K562 (cell line): ENCODE measurements around the gene PARD6B. TPM values are rescaled to one million over a fixed set of nuclear protein-coding genes. Genes with fewer than 3 reads are reported as not detected.

ENCODE experiments used
- ETS2 ChIP-seq: IDR thresholded peaks from 2 replicates; pipeline ENCODE4 v1.6.1; 2016; ENCODE audit warnings: borderline replicate concordance, missing genetic modification characterization, mild to moderate bottlenecking, moderate library complexity, missing compliant biosample characterization; ENCODE audit not compliant: poor library complexity, severe bottlenecking
- FOXA1 ChIP-seq: fragments of 450-650 bp; IDR thresholded peaks from 2 replicates; pipeline ENCODE4 v1.6.1; 2016; ENCODE audit warnings: mild to moderate bottlenecking, borderline replicate concordance
- HMG20A ChIP-seq: fragments of 450-650 bp; formaldehyde crosslinking; conservative IDR thresholded peaks from 2 replicates; pipeline ENCODE4 v1.4.0; 2020; ENCODE audit warnings: mild to moderate bottlenecking, mixed read lengths
- SP2 ChIP-seq: IDR thresholded peaks from 2 replicates; pipeline ENCODE4 v1.6.1; 2011; ENCODE audit warnings: mild to moderate bottlenecking, low read depth, low read length, moderate library complexity; ENCODE audit not compliant: poor library complexity, severe bottlenecking; ENCODE audit errors: extremely low read depth
- ZBTB1 ChIP-seq: sonication (generic); formaldehyde crosslinking; IDR thresholded peaks from 2 replicates; pipeline ENCODE4 v1.8.1; 2023; ENCODE audit warnings: missing genetic modification reagents, low read depth, mild to moderate bottlenecking, borderline replicate concordance
- ZNF507 ChIP-seq: conservative IDR thresholded peaks from 2 replicates; pipeline ENCODE4 v1.6.1; 2017; ENCODE audit warnings: missing genetic modification characterization, missing compliant biosample characterization
- polyA plus RNA-seq, 8 experiments: library from polyadenylated mRNA; depleted of rRNA in 4 of 8; stranded (reverse) in 5 of 8; unstranded in 3 of 8; fragments of >200 nt; fragmentation: Nextera tagmentation in 2 of 8; fragmentation: Illumina TruSeq in 1 of 8; extraction: Ambion mirVana in 2 of 8; extraction: Trizol in 1 of 8; gene quantifications; 2 replicates each; pipeline versions ENCODE4 v1.2.1 to v1.2.3, GENCODE V29; 2011 to 2014; ENCODE audit warnings: inconsistent platforms in 1 of 8, missing spikeins in 1 of 8
- total RNA-seq, 7 experiments: library from RNA; depleted of rRNA in 6 of 7; stranded (reverse); fragments of >200 nt in 6 of 7; fragmentation: Illumina TruSeq in 2 of 7; extraction: Trizol in 2 of 7; gene quantifications; 2 replicates each; pipeline versions ENCODE4 v1.2.1 to v1.2.3, GENCODE V29; 2011 to 2021; ENCODE audit warnings: low replicate concordance in 1 of 7
- TF ChIP-seq, protein P1 (sequence below), 3 experiments: fragments of 200-800 bp in 1 of 3; fragments of 250-450 bp in 1 of 3; fragments of 450-650 bp in 1 of 3; sonication (Bioruptor Pico) in 1 of 3; sonication (Bioruptor generic) in 1 of 3; formaldehyde crosslinking in 1 of 3; IDR thresholded peaks; 2 replicates each; pipeline versions ENCODE4 v1.6.1 to v1.8.0; 2016 to 2022; ENCODE audit warnings: mild to moderate bottlenecking in 2 of 3, missing genetic modification characterization in 2 of 3, missing compliant biosample characterization in 1 of 3, moderate library complexity in 1 of 3
- TF ChIP-seq, protein P2 (sequence below): fragments of 450-650 bp; formaldehyde crosslinking; IDR thresholded peaks from 2 replicates; pipeline ENCODE4 v1.4.0; 2020; ENCODE audit warnings: mild to moderate bottlenecking, moderate library complexity
- TF ChIP-seq, protein P3 (sequence below): fragments of 450-650 bp; IDR thresholded peaks from 2 replicates; pipeline ENCODE4 v1.6.1; 2016; ENCODE audit warnings: borderline replicate concordance
- TF ChIP-seq, protein P4 (sequence below): conservative IDR thresholded peaks from 2 replicates; pipeline ENCODE4 v1.6.1; 2011; ENCODE audit warnings: low read depth, mild to moderate bottlenecking, low read length; ENCODE audit not compliant: control insufficient read depth
- TF ChIP-seq, protein P5 (sequence below): IDR thresholded peaks from 2 replicates; pipeline ENCODE4 v1.6.1; 2014; ENCODE audit warnings: antibody characterized with exemption
- TF ChIP-seq, protein P6 (sequence below): sonication (generic); IDR thresholded peaks from 2 replicates; pipeline ENCODE4 v1.6.1; 2016

PARD6B gene
- total and polyA plus RNA-seq, 9 of the 15 experiments (the other 6 are each of a cell fraction or from before 2014, with no cell fraction given), result 1.7 to 12.3 (median 5.5) TPM

DNA sequence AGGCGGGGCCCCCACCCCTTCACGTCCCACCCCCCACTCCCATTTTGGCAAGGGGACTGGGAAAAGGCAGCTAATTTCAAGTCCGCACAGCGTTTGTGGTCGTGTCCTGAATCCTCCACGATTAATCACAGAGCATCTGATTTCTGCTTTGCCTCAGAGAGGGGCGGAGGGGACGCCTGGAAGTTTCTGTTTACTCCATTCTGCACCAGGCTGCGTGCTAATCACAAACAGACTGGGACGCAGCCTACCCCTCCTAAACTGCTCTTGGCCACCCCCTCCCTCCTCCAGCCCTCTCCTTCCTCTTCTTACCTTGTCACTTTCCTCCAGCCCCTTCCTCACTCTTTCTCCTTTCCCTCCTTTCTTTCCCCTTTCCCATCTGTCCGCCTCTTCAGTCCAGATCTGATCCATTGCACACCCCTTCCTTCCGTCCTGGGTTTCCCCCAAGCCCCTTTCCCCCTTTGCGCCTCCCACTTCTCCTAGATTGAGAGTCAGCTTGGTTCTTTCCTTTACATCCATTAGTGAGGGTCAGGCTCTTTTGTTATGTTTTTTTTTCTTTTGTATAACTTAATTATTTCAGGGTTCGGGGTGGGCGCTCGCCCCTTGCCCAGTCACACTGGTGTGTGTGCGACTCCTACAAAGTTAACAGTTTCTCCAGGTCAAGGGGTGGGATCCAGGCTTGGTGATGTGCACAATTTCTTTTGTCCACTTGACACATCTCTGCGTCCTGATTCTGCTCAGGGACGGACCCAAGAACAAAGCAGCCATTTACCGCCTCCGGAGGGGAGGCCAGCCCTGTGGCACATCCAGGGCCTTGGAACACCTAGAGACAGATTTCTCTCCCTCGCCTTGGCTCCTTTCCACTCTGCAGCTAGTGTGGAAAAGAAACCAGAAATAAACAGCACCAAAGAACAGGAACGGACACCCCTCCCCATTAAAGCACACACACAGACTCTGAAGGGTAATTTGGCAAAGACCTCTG, 39.5 kb upstream of the PARD6B start (continued):
- TF ChIP-seq HMG20A (no peak), SP2 (no peak), ETS2 (no peak), FOXA1 (no peak), ZNF507 (tag) (no peak), ZBTB1 (CRISPR knock-in tag) (no peak)
- TF ChIP-seq, protein P1, sequence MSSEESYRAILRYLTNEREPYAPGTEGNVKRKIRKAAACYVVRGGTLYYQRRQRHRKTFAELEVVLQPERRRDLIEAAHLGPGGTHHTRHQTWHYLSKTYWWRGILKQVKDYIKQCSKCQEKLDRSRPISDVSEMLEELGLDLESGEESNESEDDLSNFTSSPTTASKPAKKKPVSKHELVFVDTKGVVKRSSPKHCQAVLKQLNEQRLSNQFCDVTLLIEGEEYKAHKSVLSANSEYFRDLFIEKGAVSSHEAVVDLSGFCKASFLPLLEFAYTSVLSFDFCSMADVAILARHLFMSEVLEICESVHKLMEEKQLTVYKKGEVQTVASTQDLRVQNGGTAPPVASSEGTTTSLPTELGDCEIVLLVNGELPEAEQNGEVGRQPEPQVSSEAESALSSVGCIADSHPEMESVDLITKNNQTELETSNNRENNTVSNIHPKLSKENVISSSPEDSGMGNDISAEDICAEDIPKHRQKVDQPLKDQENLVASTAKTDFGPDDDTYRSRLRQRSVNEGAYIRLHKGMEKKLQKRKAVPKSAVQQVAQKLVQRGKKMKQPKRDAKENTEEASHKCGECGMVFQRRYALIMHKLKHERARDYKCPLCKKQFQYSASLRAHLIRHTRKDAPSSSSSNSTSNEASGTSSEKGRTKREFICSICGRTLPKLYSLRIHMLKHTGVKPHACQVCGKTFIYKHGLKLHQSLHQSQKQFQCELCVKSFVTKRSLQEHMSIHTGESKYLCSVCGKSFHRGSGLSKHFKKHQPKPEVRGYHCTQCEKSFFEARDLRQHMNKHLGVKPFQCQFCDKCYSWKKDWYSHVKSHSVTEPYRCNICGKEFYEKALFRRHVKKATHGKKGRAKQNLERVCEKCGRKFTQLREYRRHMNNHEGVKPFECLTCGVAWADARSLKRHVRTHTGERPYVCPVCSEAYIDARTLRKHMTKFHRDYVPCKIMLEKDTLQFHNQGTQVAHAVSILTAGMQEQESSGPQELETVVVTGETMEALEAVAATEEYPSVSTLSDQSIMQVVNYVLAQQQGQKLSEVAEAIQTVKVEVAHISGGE (CRISPR knock-in tag; IDR thresholded peaks at IDR 0.05), result peak in 1 of 3 experiments; percentile 85; a peak in 3 of 6 replicates
- TF ChIP-seq, protein P2, sequence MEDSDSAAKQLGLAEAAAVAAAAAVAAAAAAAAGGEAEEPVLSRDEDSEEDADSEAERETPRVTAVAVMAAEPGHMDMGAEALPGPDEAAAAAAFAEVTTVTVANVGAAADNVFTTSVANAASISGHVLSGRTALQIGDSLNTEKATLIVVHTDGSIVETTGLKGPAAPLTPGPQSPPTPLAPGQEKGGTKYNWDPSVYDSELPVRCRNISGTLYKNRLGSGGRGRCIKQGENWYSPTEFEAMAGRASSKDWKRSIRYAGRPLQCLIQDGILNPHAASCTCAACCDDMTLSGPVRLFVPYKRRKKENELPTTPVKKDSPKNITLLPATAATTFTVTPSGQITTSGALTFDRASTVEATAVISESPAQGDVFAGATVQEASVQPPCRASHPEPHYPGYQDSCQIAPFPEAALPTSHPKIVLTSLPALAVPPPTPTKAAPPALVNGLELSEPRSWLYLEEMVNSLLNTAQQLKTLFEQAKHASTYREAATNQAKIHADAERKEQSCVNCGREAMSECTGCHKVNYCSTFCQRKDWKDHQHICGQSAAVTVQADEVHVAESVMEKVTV, result no peak
- TF ChIP-seq, protein P3, sequence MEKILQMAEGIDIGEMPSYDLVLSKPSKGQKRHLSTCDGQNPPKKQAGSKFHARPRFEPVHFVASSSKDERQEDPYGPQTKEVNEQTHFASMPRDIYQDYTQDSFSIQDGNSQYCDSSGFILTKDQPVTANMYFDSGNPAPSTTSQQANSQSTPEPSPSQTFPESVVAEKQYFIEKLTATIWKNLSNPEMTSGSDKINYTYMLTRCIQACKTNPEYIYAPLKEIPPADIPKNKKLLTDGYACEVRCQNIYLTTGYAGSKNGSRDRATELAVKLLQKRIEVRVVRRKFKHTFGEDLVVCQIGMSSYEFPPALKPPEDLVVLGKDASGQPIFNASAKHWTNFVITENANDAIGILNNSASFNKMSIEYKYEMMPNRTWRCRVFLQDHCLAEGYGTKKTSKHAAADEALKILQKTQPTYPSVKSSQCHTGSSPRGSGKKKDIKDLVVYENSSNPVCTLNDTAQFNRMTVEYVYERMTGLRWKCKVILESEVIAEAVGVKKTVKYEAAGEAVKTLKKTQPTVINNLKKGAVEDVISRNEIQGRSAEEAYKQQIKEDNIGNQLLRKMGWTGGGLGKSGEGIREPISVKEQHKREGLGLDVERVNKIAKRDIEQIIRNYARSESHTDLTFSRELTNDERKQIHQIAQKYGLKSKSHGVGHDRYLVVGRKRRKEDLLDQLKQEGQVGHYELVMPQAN, result peak; percentile 61
- TF ChIP-seq, protein P4, sequence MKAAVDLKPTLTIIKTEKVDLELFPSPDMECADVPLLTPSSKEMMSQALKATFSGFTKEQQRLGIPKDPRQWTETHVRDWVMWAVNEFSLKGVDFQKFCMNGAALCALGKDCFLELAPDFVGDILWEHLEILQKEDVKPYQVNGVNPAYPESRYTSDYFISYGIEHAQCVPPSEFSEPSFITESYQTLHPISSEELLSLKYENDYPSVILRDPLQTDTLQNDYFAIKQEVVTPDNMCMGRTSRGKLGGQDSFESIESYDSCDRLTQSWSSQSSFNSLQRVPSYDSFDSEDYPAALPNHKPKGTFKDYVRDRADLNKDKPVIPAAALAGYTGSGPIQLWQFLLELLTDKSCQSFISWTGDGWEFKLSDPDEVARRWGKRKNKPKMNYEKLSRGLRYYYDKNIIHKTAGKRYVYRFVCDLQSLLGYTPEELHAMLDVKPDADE, result no peak
- TF ChIP-seq, protein P5, sequence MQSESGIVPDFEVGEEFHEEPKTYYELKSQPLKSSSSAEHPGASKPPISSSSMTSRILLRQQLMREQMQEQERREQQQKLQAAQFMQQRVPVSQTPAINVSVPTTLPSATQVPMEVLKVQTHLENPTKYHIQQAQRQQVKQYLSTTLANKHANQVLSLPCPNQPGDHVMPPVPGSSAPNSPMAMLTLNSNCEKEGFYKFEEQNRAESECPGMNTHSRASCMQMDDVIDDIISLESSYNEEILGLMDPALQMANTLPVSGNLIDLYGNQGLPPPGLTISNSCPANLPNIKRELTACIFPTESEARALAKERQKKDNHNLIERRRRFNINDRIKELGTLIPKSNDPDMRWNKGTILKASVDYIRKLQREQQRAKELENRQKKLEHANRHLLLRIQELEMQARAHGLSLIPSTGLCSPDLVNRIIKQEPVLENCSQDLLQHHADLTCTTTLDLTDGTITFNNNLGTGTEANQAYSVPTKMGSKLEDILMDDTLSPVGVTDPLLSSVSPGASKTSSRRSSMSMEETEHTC, result 0 out of 2 replicates have a peak, but pooled peaks have one; percentile 5
- TF ChIP-seq, protein P6, sequence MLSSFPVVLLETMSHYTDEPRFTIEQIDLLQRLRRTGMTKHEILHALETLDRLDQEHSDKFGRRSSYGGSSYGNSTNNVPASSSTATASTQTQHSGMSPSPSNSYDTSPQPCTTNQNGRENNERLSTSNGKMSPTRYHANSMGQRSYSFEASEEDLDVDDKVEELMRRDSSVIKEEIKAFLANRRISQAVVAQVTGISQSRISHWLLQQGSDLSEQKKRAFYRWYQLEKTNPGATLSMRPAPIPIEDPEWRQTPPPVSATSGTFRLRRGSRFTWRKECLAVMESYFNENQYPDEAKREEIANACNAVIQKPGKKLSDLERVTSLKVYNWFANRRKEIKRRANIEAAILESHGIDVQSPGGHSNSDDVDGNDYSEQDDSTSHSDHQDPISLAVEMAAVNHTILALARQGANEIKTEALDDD, result no peak
